Endothelial cell of umbilical vein (primary cell): ENCODE results near the gene FZR1. TPM values are rescaled to one million over a fixed set of nuclear protein-coding genes. Genes with fewer than 3 reads are reported as not detected.

Experiments
- BruUV-seq: library from RNA; stranded (reverse); fragments of 400-500 nt; replicated peaks from 2 replicates; lab custom pipeline; 2021; lab: Mats Ljungman, UMichigan
- CTCF ChIA-PET: fragments of 300-600, 350-600 bp; sonication (Branson Sonifier 250); formaldehyde crosslinking; loops from one replicate; lab custom pipeline; 2021; ENCODE audit warnings: antibody characterized with exemption, inconsistent platforms; lab: Charles Lee
- POLR2A ChIA-PET: fragments of 300-600, 350-600 bp; sonication (Branson Sonifier 250); formaldehyde crosslinking; loops from one replicate; lab custom pipeline; 2021; ENCODE audit warnings: antibody characterized with exemption, inconsistent platforms; lab: Charles Lee
- DNase-seq: peaks from one replicate; pipeline ENCODE4 v3.0.0-alpha.2; 2011; ENCODE audit warnings: low read depth, low spot score
- FAIRE-seq: peaks from 2 replicates; lab custom pipeline; 2011; peaks lifted over from hg19 to GRCh38; lab: Jason Lieb, UNC
- H2AFZ ChIP-seq: 2 replicates; pipeline ENCODE4 v1.6.0; 2012; ENCODE audit warnings: low read depth, low read length, control low read depth, inconsistent platforms
- H3K27ac ChIP-seq: 2 replicates; pipeline ENCODE4 v1.5.1; 2011; ENCODE audit warnings: low read depth, mild to moderate bottlenecking, control low read depth, low read length, moderate library complexity; ENCODE audit not compliant: insufficient read depth
- H3K27me3 ChIP-seq, 2 experiments: 2 replicates each; pipeline versions ENCODE4 v1.6.0 to v1.6.1; 2011; ENCODE audit warnings: low read length in 2 of 2, mixed read lengths in 1 of 2; ENCODE audit not compliant: control insufficient read depth in 2 of 2, insufficient read depth in 2 of 2
- H3K36me3 ChIP-seq, 2 experiments: 2 replicates in 1 of 2; 3 replicates in 1 of 2; pipeline ENCODE4 v1.5.1; 2011; ENCODE audit warnings: low read length in 2 of 2, mild to moderate bottlenecking in 1 of 2, moderate library complexity in 1 of 2; ENCODE audit not compliant: control insufficient read depth in 2 of 2, insufficient read depth in 2 of 2; ENCODE audit errors: extremely low read depth in 1 of 2
- H3K4me1 ChIP-seq: 3 replicates; pipeline ENCODE4 v1.5.1; 2011; ENCODE audit warnings: mild to moderate bottlenecking, low read length; ENCODE audit not compliant: control insufficient read depth, insufficient read depth; ENCODE audit errors: extremely low read depth
- H3K4me2 ChIP-seq: 2 replicates; pipeline ENCODE4 v1.6.1; 2011; ENCODE audit warnings: low read length, control low read depth, mixed read lengths; ENCODE audit not compliant: insufficient read depth
- H3K4me3 ChIP-seq, 3 experiments: fragments of 200-600 bp in 1 of 3; sonication (generic), shearing (Covaris generic) in 1 of 3; replicated peaks in 1 of 3; 2 replicates each; pipeline ENCODE4 v1.5.1; 2011 to 2016; ENCODE audit warnings: control low read depth in 3 of 3, low read length in 3 of 3, mild to moderate bottlenecking in 2 of 3, inconsistent platforms in 1 of 3, low read depth in 1 of 3, moderate library complexity in 1 of 3; ENCODE audit not compliant: insufficient read depth in 1 of 3
- H3K79me2 ChIP-seq: 2 replicates; pipeline ENCODE4 v1.6.0; 2012; ENCODE audit warnings: low read length, inconsistent platforms; ENCODE audit not compliant: control insufficient read depth, insufficient read depth
- H3K9ac ChIP-seq: replicated peaks from 2 replicates; pipeline ENCODE3; 2011; ENCODE audit warnings: low read length, control low read depth; ENCODE audit not compliant: insufficient read depth; ENCODE audit errors: extremely low read depth
- H3K9me1 ChIP-seq: replicated peaks from 3 replicates; pipeline ENCODE4 v1.6.0; 2011; ENCODE audit warnings: mild to moderate bottlenecking, low read length; ENCODE audit not compliant: control insufficient read depth, insufficient read depth; ENCODE audit errors: extremely low read depth
- H3K9me3 ChIP-seq: replicated peaks from 2 replicates; pipeline ENCODE4 v1.5.1; 2012; ENCODE audit warnings: low read length, inconsistent platforms; ENCODE audit not compliant: control insufficient read depth, insufficient read depth
- H4K20me1 ChIP-seq: replicated peaks from 2 replicates; pipeline ENCODE3; 2011; ENCODE audit warnings: mild to moderate bottlenecking, low read length; ENCODE audit not compliant: control insufficient read depth, insufficient read depth; ENCODE audit errors: extremely low read depth
- EZH2 ChIP-seq: IDR thresholded peaks from 2 replicates; pipeline ENCODE4 v1.6.1; 2012; ENCODE audit warnings: borderline replicate concordance, low read depth, mild to moderate bottlenecking, moderate library complexity, low read length, inconsistent platforms; ENCODE audit not compliant: severe bottlenecking
- FOS ChIP-seq: IDR thresholded peaks from 2 replicates; pipeline ENCODE4 v1.6.1; 2011; ENCODE audit warnings: mild to moderate bottlenecking, low read length, moderate library complexity, borderline replicate concordance; ENCODE audit not compliant: insufficient read depth
- GATA2 ChIP-seq: IDR thresholded peaks from 2 replicates; pipeline ENCODE4 v1.7.0; 2011; ENCODE audit warnings: low read depth, mild to moderate bottlenecking, moderate library complexity, mixed read lengths, low read length; ENCODE audit not compliant: insufficient read length, insufficient read depth
- JUN ChIP-seq: IDR thresholded peaks from 2 replicates; pipeline ENCODE4 v1.6.1; 2011; ENCODE audit warnings: borderline replicate concordance, low read depth; ENCODE audit not compliant: insufficient read length, insufficient read depth
- MAX ChIP-seq: IDR thresholded peaks from 2 replicates; pipeline ENCODE4 v1.6.1; 2011; ENCODE audit not compliant: insufficient read depth, insufficient read length
- MYC ChIP-seq: IDR thresholded peaks from one replicate; pipeline ENCODE4 v1.6.1; 2011; ENCODE audit warnings: mild to moderate bottlenecking, low read depth, low read length
- POLR2A ChIP-seq: IDR thresholded peaks from 2 replicates; pipeline ENCODE4 v1.6.1; 2012; ENCODE audit warnings: low read depth, mild to moderate bottlenecking, control low read depth, low read length
- POLR2AphosphoS5 ChIP-seq: IDR thresholded peaks from 2 replicates; pipeline ENCODE4 v1.6.1; 2012; ENCODE audit warnings: low read depth, mild to moderate bottlenecking, control low read depth, low read length, moderate library complexity; ENCODE audit not compliant: insufficient read depth
- dilution Hi-C: fragments of 300-500 bp; cut with MboI; formaldehyde crosslinking; loops from one replicate; pipeline ENCODE4 v1.15.0; 2019; ENCODE audit warnings: low sequenced_read_pairs; ENCODE audit not compliant: extremely low pct_ligation_motif_present
- intact Hi-C: fragments of 100-400 bp; cut with micrococcal nuclease; formaldehyde crosslinking; loops from one replicate; pipeline ENCODE4 v1.10.0; 2022
- polyA plus RNA-seq, 4 experiments: library from polyadenylated mRNA; depleted of rRNA in 3 of 4; stranded (reverse) in 3 of 4; unstranded in 1 of 4; fragments of >200 nt; gene quantifications; 2 replicates each; pipeline versions ENCODE4 v1.2.1 to v1.2.3, GENCODE V29; 2011 to 2012; ENCODE audit warnings: missing spikeins in 1 of 4
- total RNA-seq: library from RNA; stranded (reverse); gene quantifications from 2 replicates; pipeline ENCODE4 v1.2.3, GENCODE V29; 2021
- TF ChIP-seq, protein P1 (sequence below), 2 donors: IDR thresholded peaks; 1 replicate in 1 of 2; 2 replicates in 1 of 2; pipeline ENCODE4 v1.5.1; 2011; ENCODE audit warnings: low read length in 2 of 2, mild to moderate bottlenecking in 2 of 2, moderate library complexity in 2 of 2, control low read depth in 1 of 2, inconsistent platforms in 1 of 2, low read depth in 1 of 2; ENCODE audit not compliant: insufficient read depth in 1 of 2; ENCODE audit errors: extremely low read depth in 1 of 2

Gene FZR1
- total and polyA plus RNA-seq, 2 donors (not counting 3 experiments of a cell fraction or from before 2014, with no cell fraction given) = 35.9 to 60.4 TPM

DNA sequence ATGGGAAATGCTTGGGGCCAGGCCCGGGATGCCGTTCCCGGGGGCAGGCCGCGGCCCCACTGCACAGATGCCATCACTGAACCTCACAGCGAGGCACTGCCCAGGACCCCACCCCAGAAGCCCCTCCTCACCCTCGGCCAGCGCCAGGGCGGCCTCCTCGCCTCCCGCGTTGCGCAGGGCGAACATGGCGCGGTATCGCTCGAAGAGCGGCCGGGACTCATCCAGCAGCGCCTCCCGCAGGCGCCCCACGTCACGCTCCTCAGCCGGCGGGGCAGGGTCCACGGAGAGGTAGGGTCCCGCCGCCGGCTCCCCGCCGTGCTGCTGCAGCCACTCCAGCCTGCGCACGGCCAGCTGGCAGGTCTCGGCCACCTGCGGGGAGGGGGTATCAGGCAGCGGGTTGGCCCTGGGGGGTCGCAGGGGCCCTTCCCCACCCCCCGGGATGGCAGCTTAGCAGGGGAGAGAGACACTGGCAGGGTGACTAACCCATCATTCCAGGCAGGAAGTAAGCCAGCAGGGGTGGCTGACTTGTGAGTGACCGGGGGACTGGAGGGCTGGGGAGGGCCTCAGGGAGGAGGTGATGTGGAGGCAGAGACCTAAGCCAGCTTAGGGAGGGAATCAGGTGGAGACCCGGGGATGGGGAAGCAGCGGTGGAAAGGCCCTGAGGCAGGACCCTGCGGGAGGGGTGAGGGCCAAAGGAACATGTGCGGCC, 13.8 kb upstream of the FZR1 start:
- Histone ChIP-seq H3K4me3 (no peak overlapping the region), H3K27me3 (no peaks in the 10 kb centered on the region), H3K9me3 (no peaks in the 10 kb centered on the region), H3K79me2 (peaks cover 2% of the 10 kb centered on the region), H4K20me1 (no peaks in the 10 kb centered on the region), H3K4me1 (no peaks in the 10 kb centered on the region), H3K9me1 (no peaks in the 10 kb centered on the region), H2AFZ (no peak overlapping the region), H3K36me3 (peaks cover 0 to 18% of the 10 kb centered on the region in 2 experiments), H3K4me2 (no peak overlapping the region), H3K9ac (no peak overlapping the region), H3K27ac (no peak overlapping the region)
- no TSS peak for BruUV-seq
- dilution Hi-C loops (no loop called here), intact Hi-C loops (no loop called here)
- DNase-seq (no peak), FAIRE-seq (no peak)
- ChIA-PET POLR2A (no interaction called here), CTCF (interaction anchor here (1.1 to 3.3 kb wide), 2 partner anchors 8 to 10 kb away, joined by 3 to 20 read pairs; partner anchors contain the start of gene SMIM44)
- TF ChIP-seq POLR2A (no peak), GATA2 (no peak), EZH2 (no peak), JUN (no peak), MYC (no peak), FOS (no peak), POLR2AphosphoS5 (no peak), MAX (no peak)
- TF ChIP-seq, protein P1, sequence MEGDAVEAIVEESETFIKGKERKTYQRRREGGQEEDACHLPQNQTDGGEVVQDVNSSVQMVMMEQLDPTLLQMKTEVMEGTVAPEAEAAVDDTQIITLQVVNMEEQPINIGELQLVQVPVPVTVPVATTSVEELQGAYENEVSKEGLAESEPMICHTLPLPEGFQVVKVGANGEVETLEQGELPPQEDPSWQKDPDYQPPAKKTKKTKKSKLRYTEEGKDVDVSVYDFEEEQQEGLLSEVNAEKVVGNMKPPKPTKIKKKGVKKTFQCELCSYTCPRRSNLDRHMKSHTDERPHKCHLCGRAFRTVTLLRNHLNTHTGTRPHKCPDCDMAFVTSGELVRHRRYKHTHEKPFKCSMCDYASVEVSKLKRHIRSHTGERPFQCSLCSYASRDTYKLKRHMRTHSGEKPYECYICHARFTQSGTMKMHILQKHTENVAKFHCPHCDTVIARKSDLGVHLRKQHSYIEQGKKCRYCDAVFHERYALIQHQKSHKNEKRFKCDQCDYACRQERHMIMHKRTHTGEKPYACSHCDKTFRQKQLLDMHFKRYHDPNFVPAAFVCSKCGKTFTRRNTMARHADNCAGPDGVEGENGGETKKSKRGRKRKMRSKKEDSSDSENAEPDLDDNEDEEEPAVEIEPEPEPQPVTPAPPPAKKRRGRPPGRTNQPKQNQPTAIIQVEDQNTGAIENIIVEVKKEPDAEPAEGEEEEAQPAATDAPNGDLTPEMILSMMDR (IDR thresholded peaks at IDR 0.05; ENCODE audit: extremely low read depth in 1 of 2, insufficient read depth in 1 of 2, low read depth in 1 of 2, low read length in 2 of 2) = no peak
